Mesenchymal stem cell (in vitro differentiated cells and primary cell): Measurements from ENCODE around the gene ARPC2.

Experiments used
- DNase-seq: peaks from one replicate; pipeline ENCODE4 v3.0.0-alpha.2; 2013
- H2AFZ ChIP-seq: one replicate; pipeline ENCODE4 v1.6.1; 2013; ENCODE audit warnings: low read depth, mild to moderate bottlenecking, control low read depth, inconsistent platforms, low read length, moderate library complexity
- H2AK5ac ChIP-seq: 2 replicates; pipeline ENCODE4 v1.6.1; 2013; ENCODE audit warnings: low read length, moderate library complexity, mild to moderate bottlenecking, inconsistent platforms; ENCODE audit not compliant: severe bottlenecking
- H2BK120ac ChIP-seq: one replicate; pipeline ENCODE4 v1.6.1; 2013; ENCODE audit warnings: low read depth, mild to moderate bottlenecking, inconsistent platforms, low read length, moderate library complexity
- H2BK12ac ChIP-seq, 2 experiments: one replicate each; pipeline ENCODE4 v1.6.1; 2013; ENCODE audit warnings: inconsistent platforms in 2 of 2, low read length in 2 of 2, mild to moderate bottlenecking in 2 of 2, moderate library complexity in 2 of 2, control low read depth in 1 of 2
- H2BK15ac ChIP-seq: one replicate; pipeline ENCODE4 v1.6.1; 2013; ENCODE audit warnings: mild to moderate bottlenecking, low read depth, inconsistent platforms; ENCODE audit not compliant: poor library complexity, severe bottlenecking
- H2BK5ac ChIP-seq: 2 replicates; pipeline ENCODE4 v1.6.1; 2013; ENCODE audit warnings: low read depth, mild to moderate bottlenecking, low read length, control low read depth, inconsistent platforms; ENCODE audit not compliant: poor library complexity, severe bottlenecking
- H3K14ac ChIP-seq, 2 experiments: one replicate each; pipeline ENCODE4 v1.6.1; 2013; ENCODE audit warnings: inconsistent platforms in 2 of 2, low read length in 2 of 2, control low read depth in 1 of 2, mild to moderate bottlenecking in 1 of 2, moderate library complexity in 1 of 2
- H3K18ac ChIP-seq, 2 experiments: one replicate each; pipeline ENCODE4 v1.6.1; 2013; ENCODE audit warnings: inconsistent platforms in 2 of 2, low read length in 2 of 2, control low read depth in 1 of 2, low read depth in 1 of 2, mild to moderate bottlenecking in 1 of 2
- H3K23ac ChIP-seq, 2 experiments: one replicate each; pipeline ENCODE4 v1.6.1; 2013; ENCODE audit warnings: inconsistent platforms in 2 of 2, low read length in 2 of 2, mild to moderate bottlenecking in 2 of 2, moderate library complexity in 2 of 2, control low read depth in 1 of 2
- H3K27ac ChIP-seq: 2 replicates; pipeline ENCODE4 v1.5.1; 2013; ENCODE audit warnings: mild to moderate bottlenecking, moderate library complexity, low read length, control low read depth, inconsistent platforms; ENCODE audit not compliant: poor library complexity, severe bottlenecking
- H3K27me3 ChIP-seq, 2 experiments: 2 replicates each; pipeline versions ENCODE4 v1.6.1 to v1.7.0; 2013; ENCODE audit warnings: low read length in 2 of 2, mild to moderate bottlenecking in 2 of 2, moderate library complexity in 2 of 2, control low read depth in 1 of 2, inconsistent platforms in 1 of 2; ENCODE audit not compliant: control insufficient read depth in 1 of 2, insufficient read depth in 1 of 2
- H3K36me3 ChIP-seq, 2 experiments: 2 replicates each; pipeline versions ENCODE4 v1.6.1 to v1.7.0; 2013; ENCODE audit warnings: low read length in 2 of 2, control low read depth in 1 of 2, inconsistent platforms in 1 of 2, low read depth in 1 of 2, mild to moderate bottlenecking in 1 of 2; ENCODE audit not compliant: insufficient read depth in 2 of 2, control insufficient read depth in 1 of 2
- H3K4ac ChIP-seq, 2 experiments: one replicate each; pipeline ENCODE4 v1.6.1; 2013; ENCODE audit warnings: inconsistent platforms in 2 of 2, low read length in 2 of 2, mild to moderate bottlenecking in 2 of 2, moderate library complexity in 2 of 2, control low read depth in 1 of 2, low read depth in 1 of 2
- H3K4me1 ChIP-seq: 2 replicates; pipeline ENCODE4 v1.6.1; 2013; ENCODE audit warnings: low read depth, low read length, control low read depth; ENCODE audit not compliant: control insufficient read depth, insufficient read depth
- H3K4me2 ChIP-seq: 2 replicates; pipeline ENCODE4 v1.6.1; 2013; ENCODE audit warnings: low read length, mild to moderate bottlenecking, inconsistent platforms; ENCODE audit not compliant: poor library complexity, severe bottlenecking
- H3K4me3 ChIP-seq, 2 experiments: 2 replicates each; pipeline versions ENCODE4 v1.5.1 to v1.7.0; 2013; ENCODE audit warnings: low read length in 2 of 2, mild to moderate bottlenecking in 2 of 2, control low read depth in 1 of 2, low read depth in 1 of 2; ENCODE audit not compliant: insufficient read depth in 1 of 2
- H3K79me1 ChIP-seq: replicated peaks from 2 replicates; pipeline ENCODE4 v1.6.1; 2013; ENCODE audit warnings: mild to moderate bottlenecking, control low read depth, low read length, inconsistent platforms; ENCODE audit not compliant: poor library complexity, severe bottlenecking
- H3K9ac ChIP-seq: 2 replicates; pipeline ENCODE4 v1.7.0; 2013; ENCODE audit warnings: mild to moderate bottlenecking, low read length, moderate library complexity
- H3K9me3 ChIP-seq: 2 replicates; pipeline ENCODE4 v1.7.0; 2013; ENCODE audit warnings: mild to moderate bottlenecking, low read length; ENCODE audit not compliant: control insufficient read depth
- H4K8ac ChIP-seq: one replicate; pipeline ENCODE4 v1.6.1; 2013; ENCODE audit warnings: inconsistent platforms, mild to moderate bottlenecking, low read length, moderate library complexity
- H4K91ac ChIP-seq: one replicate; pipeline ENCODE4 v1.6.1; 2013; ENCODE audit warnings: mild to moderate bottlenecking, low read length, inconsistent platforms
- WGBS: methylation state at CpG from one replicate; pipeline ENCODE4 v1.1.7; 2013; ENCODE audit warnings: mixed read lengths; 5-methylcytosine and 5-hydroxymethylcytosine counted together

Gene ARPC2

DNA sequence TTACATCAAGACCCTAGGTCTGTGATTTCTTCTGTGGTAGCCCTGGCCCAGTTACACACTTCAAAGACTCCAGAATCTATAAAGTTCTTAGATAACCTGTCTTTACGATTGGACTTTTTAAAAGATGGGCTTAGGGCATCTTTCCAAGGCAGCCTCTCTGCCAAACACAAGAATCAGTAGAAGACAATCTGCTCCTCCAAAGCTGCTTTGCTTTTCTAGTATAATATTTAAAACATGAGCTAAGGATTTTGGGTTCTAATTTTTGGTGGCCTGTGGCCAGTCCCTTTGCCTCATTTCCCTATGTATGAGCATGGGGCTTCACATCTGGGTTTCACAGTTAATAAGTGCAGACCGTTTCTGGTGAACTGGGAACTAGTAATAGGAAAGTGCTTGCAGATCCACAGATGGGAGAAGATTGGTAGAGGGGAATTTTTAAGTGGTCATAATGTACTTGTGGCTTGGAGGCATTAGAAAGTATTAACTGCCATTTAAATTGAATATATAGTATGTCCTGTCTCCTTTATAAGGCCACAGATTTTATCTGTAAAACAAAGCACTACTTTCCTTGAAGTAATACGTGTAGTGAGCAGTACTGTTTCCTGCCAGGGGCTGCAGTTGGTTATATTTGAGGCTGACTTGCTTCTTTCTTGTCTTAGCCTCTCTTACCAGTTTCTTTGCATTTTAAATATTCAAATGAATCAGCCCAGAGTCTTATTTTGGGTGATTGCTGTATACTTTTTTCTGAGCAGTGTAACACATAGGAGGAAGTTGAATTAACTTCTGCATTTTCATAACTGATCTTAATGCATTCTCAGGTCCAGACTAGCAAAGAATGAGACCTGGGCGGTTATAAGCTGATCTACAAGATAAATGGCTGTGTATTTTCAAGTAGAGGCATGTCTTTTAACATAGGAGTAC lies 1.5 kb downstream of the ARPC2 start:
- H4K8ac ChIP-seq = no peak overlapping the region
- peaks cover 8% of the 10 kb centered on the region for H3K4me1 ChIP-seq
- peak overlapping the region; percentile 98 for H3K9ac ChIP-seq
- peak overlapping the region; percentile 87 to 100 for H3K4me3 ChIP-seq
- H3K36me3 ChIP-seq = peaks cover 2 to 23% of the 10 kb centered on the region in 2 experiments
- no peaks in the 10 kb centered on the region for H3K27me3 ChIP-seq
- H2AFZ ChIP-seq = no peak overlapping the region
- H2BK120ac ChIP-seq = no peak overlapping the region
- no peak for DNase-seq
- H3K4ac ChIP-seq = no peak overlapping the region
- H3K14ac ChIP-seq = no peak overlapping the region
- H3K9me3 ChIP-seq = no peaks in the 10 kb centered on the region
- H4K91ac ChIP-seq = no peak overlapping the region
- 23% methylated on average over 3 of the region's 4 CpGs for WGBS
- H2BK12ac ChIP-seq = no peak overlapping the region
- peak overlapping the region in 1 of 2 experiments; percentile 97 for H3K18ac ChIP-seq
- peak overlapping the region; percentile 87 for H3K4me2 ChIP-seq
- H3K79me1 ChIP-seq = no peaks in the 10 kb centered on the region
- H3K27ac ChIP-seq = peak overlapping the region; percentile 57
- no peak overlapping the region for H2AK5ac ChIP-seq
- H2BK15ac ChIP-seq = no peak overlapping the region
- no peak overlapping the region for H3K23ac ChIP-seq
- no peak overlapping the region for H2BK5ac ChIP-seq

DNA sequence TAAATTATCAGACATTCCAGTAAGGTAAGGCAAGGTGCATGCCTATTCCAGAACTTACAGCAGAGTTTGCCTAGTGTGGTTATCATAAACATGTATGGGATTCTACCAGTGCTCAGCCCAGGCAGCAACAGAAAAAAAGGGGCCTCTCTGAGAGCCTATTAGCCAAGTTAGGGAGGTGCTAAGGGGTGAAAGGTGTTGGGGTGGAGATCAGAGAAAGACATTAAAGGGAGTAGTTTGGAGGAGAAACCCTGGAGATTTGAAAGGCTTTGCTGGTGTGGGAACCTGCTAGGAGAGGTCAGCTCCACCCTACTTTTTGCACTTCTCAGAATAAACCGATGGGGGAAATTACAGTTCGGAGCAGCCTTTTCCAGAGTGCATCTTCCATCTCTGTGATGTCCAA lies 2.9 kb downstream of the ARPC2 start:
- no peak overlapping the region for H4K8ac ChIP-seq
- H3K4me1 ChIP-seq = peaks cover 8% of the 10 kb centered on the region
- H3K23ac ChIP-seq = no peak overlapping the region
- no peak overlapping the region for H3K14ac ChIP-seq
- H2AK5ac ChIP-seq = no peak overlapping the region
- no peak overlapping the region for H2BK12ac ChIP-seq
- peaks cover 2 to 36% of the 10 kb centered on the region in 2 experiments for H3K36me3 ChIP-seq
- H3K27me3 ChIP-seq = no peaks in the 10 kb centered on the region
- H2BK15ac ChIP-seq = no peak overlapping the region
- no peaks in the 10 kb centered on the region for H3K9me3 ChIP-seq
- H3K18ac ChIP-seq = no peak overlapping the region
- H2BK120ac ChIP-seq = no peak overlapping the region
- no peak overlapping the region for H2AFZ ChIP-seq
- no peak overlapping the region for H4K91ac ChIP-seq
- 100% methylated on average over 1 of the region's 2 CpGs for WGBS
- H3K79me1 ChIP-seq = no peaks in the 10 kb centered on the region
- H3K4me2 ChIP-seq = peak overlapping the region; percentile 5
- no peak overlapping the region for H3K27ac ChIP-seq
- H3K4ac ChIP-seq = no peak overlapping the region
- no peak overlapping the region for H2BK5ac ChIP-seq
- peak overlapping the region in 1 of 2 experiments; percentile 87 for H3K4me3 ChIP-seq
- peak overlapping the region; percentile 98 for H3K9ac ChIP-seq
- DNase-seq = no peak

- Histone ChIP-seq H4K91ac (no peak overlapping the region), H3K9me3 (no peaks in the 10 kb centered on the region), H3K27ac (no peak overlapping the region), H3K4ac (no peak overlapping the region), H2BK15ac (no peak overlapping the region), H3K23ac (no peak overlapping the region), H3K4me2 (no peak overlapping the region), H3K36me3 (peaks cover 2 to 47% of the 10 kb centered on the region in 2 experiments), H3K18ac (no peak overlapping the region), H2BK120ac (no peak overlapping the region), H2AK5ac (no peak overlapping the region), H4K8ac (no peak overlapping the region), H2AFZ (no peak overlapping the region), H2BK12ac (no peak overlapping the region), H3K9ac (peak overlapping the region; percentile 98), H3K27me3 (no peaks in the 10 kb centered on the region), H2BK5ac (no peak overlapping the region), H3K79me1 (no peaks in the 10 kb centered on the region), H3K4me3 (peak overlapping the region in 1 of 2 experiments; percentile 7), H3K4me1 (peaks cover 8% of the 10 kb centered on the region), H3K14ac (no peak overlapping the region)
- no peak for DNase-seq
- 97% methylated on average over 4 of the region's 5 CpGs for WGBS
These were observed 4.0 kb downstream of the ARPC2 start for GRCh38 chr2:218221000-218221399.

GRCh38 chr2:218223046-218223445 lies 6.1 kb downstream of the ARPC2 start:
- no peaks in the 10 kb centered on the region for H3K27me3 ChIP-seq
- no peak overlapping the region for H3K4ac ChIP-seq
- H3K36me3 ChIP-seq = peaks cover 11 to 64% of the 10 kb centered on the region in 2 experiments
- H4K8ac ChIP-seq = no peak overlapping the region
- H3K18ac ChIP-seq = no peak overlapping the region
- H2AFZ ChIP-seq = no peak overlapping the region
- no peak overlapping the region for H2BK15ac ChIP-seq
- H3K79me1 ChIP-seq = no peaks in the 10 kb centered on the region
- no peak overlapping the region for H2AK5ac ChIP-seq
- no peak overlapping the region for H2BK12ac ChIP-seq
- DNase-seq = peak; percentile 44
- WGBS = 66% methylated on average over 5 of the region's 5 CpGs
- peaks cover 6% of the 10 kb centered on the region for H3K4me1 ChIP-seq
- H3K14ac ChIP-seq = no peak overlapping the region
- H3K4me3 ChIP-seq = no peak overlapping the region
- H4K91ac ChIP-seq = no peak overlapping the region
- H3K9ac ChIP-seq = peak overlapping the region; percentile 35
- H3K27ac ChIP-seq = no peak overlapping the region
- H3K23ac ChIP-seq = no peak overlapping the region
- H2BK120ac ChIP-seq = no peak overlapping the region
- no peaks in the 10 kb centered on the region for H3K9me3 ChIP-seq
- H2BK5ac ChIP-seq = no peak overlapping the region
- no peak overlapping the region for H3K4me2 ChIP-seq
